NCI-H2171 treated with DMSO at 0.1 percent for 48 hours (cell line): ENCODE results near the gene FGFR2.
"Not testable (repeated sequence)": the region's sequence is repeated elsewhere in the genome, so short reads cannot be mapped to it uniquely, and the experiment has no call there.

Experiments used
- DNase-seq: peaks from one replicate; lab custom pipeline; 2025; lab: John Stamatoyannopoulos, UW

FGFR2 gene

GRCh38 chr10:121590772-121591171 lies 7.5 kb downstream of the FGFR2 start:
- DNase-seq: no peak

DNA sequence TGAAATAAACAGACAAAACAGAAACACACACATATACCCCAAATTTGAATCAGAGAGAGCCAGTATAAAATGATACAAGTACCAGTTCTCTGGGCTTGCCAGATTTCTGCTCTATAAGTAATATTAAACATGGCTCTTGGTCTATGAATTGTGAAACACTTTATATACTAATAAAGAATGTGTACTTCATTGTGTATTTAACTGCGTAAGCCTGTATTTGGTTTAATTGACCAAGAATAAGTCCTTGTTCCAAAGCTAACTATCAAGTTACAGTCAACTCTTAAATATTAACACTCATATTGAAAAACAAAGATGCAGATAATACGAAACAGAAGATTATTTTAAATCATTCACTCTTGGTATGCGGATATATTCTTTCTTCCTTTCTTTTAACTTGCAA lies 8.7 kb downstream of the FGFR2 start:
- DNase-seq: no peak

- DNase-seq: no peak
These were observed 14.4 kb downstream of the FGFR2 start for GRCh38 chr10:121583857-121584256.

- no peak for DNase-seq
These were observed 15.0 kb downstream of the FGFR2 start for GRCh38 chr10:121583258-121583657.

GRCh38 chr10:121580276-121581116 lies 17.7 kb downstream of the FGFR2 start:
- DNase-seq: peak; percentile 77

DNA sequence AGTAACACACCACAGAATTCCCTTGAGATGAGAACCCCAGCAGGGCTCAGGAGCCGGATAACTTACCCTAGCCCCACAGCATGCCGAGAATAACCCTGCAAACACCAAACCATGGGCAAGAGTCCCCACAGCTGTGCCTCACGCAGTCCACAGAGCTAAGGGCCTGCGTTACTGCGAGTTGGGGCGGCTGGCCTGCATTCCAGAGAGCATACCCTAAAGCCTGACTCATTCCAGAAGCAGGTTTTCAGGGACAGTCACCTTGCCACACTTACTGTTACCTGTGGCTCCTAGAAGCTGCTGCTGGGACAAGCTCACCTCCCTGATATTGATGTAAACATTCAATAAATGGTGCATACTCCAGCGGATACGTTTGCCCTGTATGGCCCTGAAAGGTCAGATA lies 18.6 kb downstream of the FGFR2 start:
- no peak for DNase-seq

- no peak for DNase-seq
These were observed 19.3 kb downstream of the FGFR2 start for GRCh38 chr10:121578965-121579364.

GRCh38 chr10:121578298-121578697 lies 19.9 kb downstream of the FGFR2 start:
- DNase-seq: no peak

DNA sequence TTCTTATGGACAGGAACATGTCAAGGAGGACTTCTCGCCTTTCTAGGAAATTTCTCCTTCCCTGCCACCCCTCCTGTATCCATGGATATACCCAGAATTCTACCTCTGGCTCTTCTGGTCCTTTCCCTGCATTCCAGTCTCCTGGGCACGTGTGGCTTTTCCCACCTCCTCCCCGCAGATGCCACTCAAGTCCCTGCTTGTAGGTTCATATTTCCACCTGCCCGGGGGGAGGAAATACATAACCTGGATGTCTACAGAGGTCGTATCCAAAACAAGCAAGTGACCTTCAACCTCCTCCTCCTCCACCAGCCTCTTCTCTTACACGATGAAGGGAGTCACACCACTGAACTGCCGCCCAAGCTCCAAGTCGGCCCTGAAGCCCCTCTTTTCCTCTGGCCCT lies 20.7 kb downstream of the FGFR2 start:
- DNase-seq: peak; percentile 18

- DNase-seq: no peak
These were observed 22.1 kb downstream of the FGFR2 start for GRCh38 chr10:121576139-121576538.

DNA sequence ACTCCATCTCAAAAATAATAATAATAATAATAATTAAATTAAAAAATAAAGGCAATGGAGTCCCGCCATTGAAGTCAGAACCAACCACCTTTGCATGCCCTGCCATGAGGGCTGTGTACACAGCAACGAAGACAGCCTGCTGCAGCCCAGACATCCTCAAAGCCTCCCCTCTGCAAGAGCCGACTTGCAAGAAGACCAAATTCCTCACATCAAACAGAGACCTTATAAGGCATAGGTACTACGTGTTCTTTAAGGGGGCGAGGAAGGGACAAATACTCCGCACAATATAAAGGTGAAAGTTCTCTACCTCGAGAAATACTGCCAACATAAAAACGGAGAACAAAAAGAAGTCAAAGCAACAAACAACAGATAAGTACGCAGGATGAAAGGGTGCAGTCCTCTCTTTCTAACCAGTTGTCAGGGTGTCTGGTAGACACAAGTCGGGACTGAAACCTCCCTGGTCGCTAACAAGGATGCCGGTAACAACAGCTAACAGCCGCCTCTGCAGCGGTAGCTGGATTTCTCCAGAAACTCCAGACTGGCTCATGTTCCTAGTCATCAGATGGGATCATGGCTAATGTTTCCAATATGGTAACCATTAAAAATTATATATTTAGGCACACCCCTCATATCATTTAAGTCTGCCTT lies 23.6 kb downstream of the FGFR2 start:
- DNase-seq: no peak

DNA sequence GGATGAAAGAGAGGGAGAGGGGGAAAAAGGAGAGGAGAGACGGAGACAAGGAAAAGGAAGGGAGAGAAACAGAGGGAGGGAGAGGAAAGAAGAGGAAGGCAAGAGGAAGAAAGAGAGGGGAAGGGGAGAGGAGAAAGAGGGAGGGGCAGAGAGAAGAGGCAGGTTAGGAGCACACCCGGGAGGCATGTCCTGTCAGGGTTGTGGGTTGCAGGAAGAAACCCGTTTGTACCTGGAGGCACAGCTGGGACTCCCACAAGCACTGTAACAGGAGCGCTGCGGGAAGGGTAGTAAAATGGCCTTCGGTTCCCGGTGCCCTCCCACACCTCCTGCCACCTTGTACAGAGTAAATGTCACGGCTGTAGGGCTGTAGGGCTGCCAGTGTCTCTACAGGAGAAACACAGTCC lies 24.7 kb downstream of the FGFR2 start:
- DNase-seq: peak; percentile 58

DNA sequence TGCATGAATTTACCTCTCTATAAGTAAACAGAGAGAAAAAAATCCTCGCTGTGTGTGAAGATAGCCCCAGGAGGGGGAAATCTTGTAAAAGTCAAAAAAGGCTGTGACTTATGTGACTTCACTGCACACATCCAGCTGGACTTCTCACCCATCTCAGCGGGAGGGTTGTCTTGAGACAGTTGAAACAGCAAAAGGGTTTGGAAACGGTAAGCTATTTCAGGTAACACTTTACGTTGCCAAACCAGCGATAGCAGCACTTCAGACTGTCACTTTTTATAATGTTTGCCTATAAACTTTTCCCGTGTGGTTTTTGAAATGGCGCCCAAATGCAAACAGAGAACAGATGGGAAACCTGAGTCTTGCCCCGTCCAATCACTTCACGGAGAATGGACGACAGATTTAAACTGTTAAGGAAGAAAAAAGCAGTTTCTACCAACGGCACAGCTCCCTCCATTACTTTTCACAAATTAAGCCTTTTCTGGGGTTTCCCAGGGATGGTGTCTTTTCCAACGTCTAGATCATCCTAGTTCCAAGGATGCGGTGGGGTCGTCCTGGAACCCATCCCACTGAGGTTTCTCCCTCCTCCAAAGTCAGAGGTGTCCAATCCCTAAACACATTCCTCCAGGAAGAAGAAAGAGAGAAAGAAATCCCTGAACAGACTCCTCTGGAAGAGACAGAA lies 25.2 kb downstream of the FGFR2 start:
- DNase-seq: peak; percentile 73

GRCh38 chr10:121570315-121570714 lies 27.9 kb downstream of the FGFR2 start:
- DNase-seq: no peak

DNA sequence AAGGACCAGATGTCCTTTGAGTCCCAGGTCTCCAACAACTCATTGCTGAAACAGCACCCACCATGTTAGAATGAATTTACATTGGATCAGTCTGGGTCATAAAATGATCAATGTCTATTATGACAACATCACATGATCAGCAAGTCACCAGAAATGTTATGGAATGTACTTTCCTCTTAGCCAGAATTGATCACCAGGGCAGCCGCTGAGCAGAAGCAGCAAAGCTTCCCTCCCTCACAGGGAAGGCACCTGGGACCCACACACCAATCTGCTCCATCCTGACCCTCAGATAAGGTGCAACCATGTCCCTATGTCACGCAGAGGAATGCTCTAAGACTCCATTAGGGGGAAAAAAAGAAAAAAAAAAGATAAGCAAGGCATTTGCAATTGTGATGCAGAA lies 30.0 kb downstream of the FGFR2 start:
- DNase-seq: no peak

GRCh38 chr10:121567569-121567968 lies 30.7 kb downstream of the FGFR2 start:
- no peak for DNase-seq

DNA sequence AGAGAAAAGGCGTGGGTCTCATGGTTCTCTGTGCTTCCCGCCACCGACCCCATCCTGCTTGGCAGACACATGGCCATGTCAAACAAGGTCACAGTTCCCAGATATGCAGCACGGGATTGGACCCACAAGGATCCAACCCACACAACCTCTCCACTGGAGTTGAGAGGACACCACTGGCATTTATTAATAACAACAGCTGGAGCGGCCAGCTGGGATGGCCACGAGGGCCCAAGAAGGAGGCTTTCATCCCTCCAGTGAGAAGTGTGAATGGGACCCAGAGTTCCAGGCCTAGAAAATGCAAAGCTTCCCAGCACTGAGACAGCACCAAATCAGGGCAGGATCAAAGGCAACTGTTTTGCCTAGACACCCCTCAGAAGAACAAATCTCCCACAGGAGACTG lies 31.5 kb downstream of the FGFR2 start:
- no peak for DNase-seq

DNA sequence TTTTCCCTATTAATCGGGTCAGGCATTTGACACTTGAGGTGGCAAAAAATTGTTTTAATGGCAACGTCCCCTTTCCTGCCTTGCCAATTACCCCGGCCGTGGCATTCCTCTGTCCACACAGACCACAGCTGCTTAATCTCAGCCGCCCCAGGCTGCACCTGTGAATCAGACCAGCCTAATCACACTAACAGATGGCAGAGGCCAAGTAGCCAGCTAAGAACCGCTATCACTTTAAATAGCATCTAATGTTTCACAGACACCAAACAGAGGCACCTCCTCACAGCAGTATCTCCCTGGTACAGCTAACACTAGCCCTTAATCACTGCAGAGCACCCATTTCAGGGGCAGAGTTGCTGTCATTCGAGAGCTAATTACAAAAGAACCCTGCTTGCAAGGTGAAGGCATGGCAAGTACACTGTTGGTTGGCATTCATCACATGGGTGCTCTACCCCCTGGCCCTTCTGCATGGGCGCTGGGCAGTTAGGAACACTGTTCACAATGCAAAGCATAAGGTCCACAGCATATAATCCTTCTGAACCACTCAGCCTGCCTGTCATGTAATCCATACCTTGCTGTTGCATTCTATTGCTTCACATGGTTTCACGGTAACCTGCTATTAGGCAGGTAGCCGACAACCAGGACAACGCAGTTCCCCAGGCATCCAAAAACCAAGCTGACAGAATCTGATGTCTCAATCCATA lies 38.8 kb downstream of the FGFR2 start:
- DNase-seq: peak; percentile 80

DNA sequence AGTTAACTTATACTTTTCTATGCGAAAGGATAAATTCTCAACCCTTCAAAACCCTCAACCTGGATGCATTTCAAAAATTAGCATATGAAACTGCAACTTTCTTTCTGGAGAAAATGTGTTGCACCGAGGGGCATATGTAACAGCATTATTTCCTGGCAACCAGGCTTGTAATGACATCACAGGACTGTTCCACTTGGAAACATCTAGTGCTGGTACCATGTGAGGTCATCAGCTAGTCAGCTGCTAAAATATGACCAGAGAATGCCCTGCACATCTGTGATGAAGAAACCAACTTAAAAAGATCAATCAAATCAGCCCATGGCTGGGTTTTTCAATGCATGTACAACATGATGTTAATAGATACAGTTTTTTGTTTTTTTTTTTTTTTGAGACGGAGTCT lies 40.0 kb downstream of the FGFR2 start:
- no peak for DNase-seq

GRCh38 chr10:121556918-121557573 lies 41.2 kb downstream of the FGFR2 start:
- no peak for DNase-seq

GRCh38 chr10:121556455-121556854 lies 41.8 kb downstream of the FGFR2 start:
- DNase-seq: peak; percentile 40

DNA sequence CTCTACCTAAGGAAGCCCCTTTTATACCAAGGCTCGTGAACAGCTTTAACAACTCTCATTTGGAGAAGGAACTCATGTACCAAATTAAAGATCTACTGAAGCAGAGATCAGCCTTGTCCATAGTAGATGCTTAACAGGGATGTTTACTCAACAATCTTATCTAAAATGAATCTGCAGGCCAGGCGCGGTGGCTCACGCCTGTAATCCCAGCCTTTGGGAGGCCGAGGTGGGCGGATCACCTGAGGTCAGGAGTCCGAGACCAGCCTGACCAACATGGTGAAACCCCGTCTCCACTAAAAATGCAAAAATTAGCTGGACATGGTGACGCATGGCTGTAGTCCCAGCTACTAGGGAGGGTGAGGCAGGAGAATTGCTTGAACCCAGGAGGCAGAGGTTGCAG lies 43.3 kb downstream of the FGFR2 start:
- DNase-seq: not testable (repeated sequence)
